ENCODE data around the gene TSEN2. TPM values are rescaled to one million over a fixed set of nuclear protein-coding genes. Genes with fewer than 3 reads are reported as not detected.

The TSEN2 gene
- total and polyA plus RNA-seq, 2 of the 13 experiments (the other 11 are each of a cell fraction or from before 2014, with no cell fraction given): 11.0 to 17.3 TPM

- TF ChIP-seq AFF4 (CRISPR knock-in tag; IDR thresholded peaks at IDR 0.05): no peak
Measured at GRCh38 chr3:12451481-12451880, 32.8 kb upstream of the TSEN2 start (continued).

GRCh38 chr3:12451960-12452359, 32.3 kb upstream of the TSEN2 start:
- no peak overlapping the region for H2AFZ ChIP-seq (ENCODE audit: low read length)
- no peak overlapping the region for H3K4me3 ChIP-seq (replicated peaks in 1 of 3; ENCODE audit: insufficient read depth in 1 of 3, low read depth in 2 of 3, low read length in 3 of 3)
- POLR2A ChIA-PET: interaction anchor here (0.8 to 1.8 kb wide), 8 partner anchors 10 to 163 kb away, joined by 3 to 16 read pairs (median 4); partner anchors contain the start of genes PPARG and TSEN2
- peak overlapping the region; percentile 26; the same call in 1 of the 2 replicates for H3K4me2 ChIP-seq (ENCODE audit: low read depth, low read length)
- WGBS (ENCODE audit: low lambda C conversion rate): 100% methylated on average over 1 of the region's 1 CpG
- H3K9ac ChIP-seq (ENCODE audit: insufficient read depth, low read depth, low read length): peak overlapping the region; percentile 12; the same call in 1 of the 2 replicates
- no peaks in the 10 kb centered on the region for H3K27me3 ChIP-seq (ENCODE audit: control insufficient read depth in 1 of 2, insufficient read depth in 2 of 2, low read length in 2 of 2)
- H3K4me1 ChIP-seq (ENCODE audit: insufficient read depth, low read length): peaks cover 79% of the 10 kb centered on the region
- in situ Hi-C loops (cut with HindIII; ENCODE audit: extremely low pct_ligation_motif_present, low pct_unique_long_range_greater_than_20kb) (no loop called here), intact Hi-C loops (cut with micrococcal nuclease; ENCODE audit: unreplicated experiment) (no loop called here)
- H4K20me1 ChIP-seq (ENCODE audit: insufficient read depth, low read length): no peaks in the 10 kb centered on the region
- CTCF ChIA-PET (ENCODE audit: low intra/inter-chr PET ratio, low total read pairs): no interaction called here
- no peak for FAIRE-seq
- peak; percentile 33 for ATAC-seq
- peak overlapping the region; percentile 83 for H3K27ac ChIP-seq (ENCODE audit: extremely low read length, insufficient read depth, low read length)
- DNase-seq (ENCODE audit: low spot score): no peak
- no peaks in the 10 kb centered on the region for H3K79me2 ChIP-seq (ENCODE audit: insufficient read depth, low read length)
- H3K36me3 ChIP-seq (replicated peaks in 1 of 2; ENCODE audit: control insufficient read depth in 1 of 2, insufficient read depth in 2 of 2, low read length in 2 of 2): no peaks in the 10 kb centered on the region
- no peaks in the 10 kb centered on the region for H3K9me3 ChIP-seq (ENCODE audit: low read length)
- no TSS peak for BruUV-seq (replicated peaks)
- TF ChIP-seq HNRNPL (IDR thresholded peaks at IDR 0.05; ENCODE audit: low read depth, low read length) (no peak), TGIF2 (CRISPR knock-in tag; IDR thresholded peaks at IDR 0.05) (no peak), ISX (CRISPR knock-in tag; conservative IDR thresholded peaks at IDR 0.05) (no peak), CSRNP2 (CRISPR knock-in tag; conservative IDR thresholded peaks at IDR 0.05; ENCODE audit: low read depth) (no peak), ZNF547 (CRISPR knock-in tag; IDR thresholded peaks at IDR 0.05) (peak; percentile 12; the same call in 1 of the 2 replicates), KDM4B (CRISPR knock-in tag; IDR thresholded peaks at IDR 0.05) (no peak), AGO2 (optimal IDR thresholded peaks at IDR 0.05; ENCODE audit: low read depth, low read length) (no peak), ZNF737 (CRISPR knock-in tag; IDR thresholded peaks at IDR 0.05; ENCODE audit: borderline replicate concordance) (0 out of 2 replicates have a peak, but pooled peaks have one; percentile 53), ZNF816 (CRISPR knock-in tag; IDR thresholded peaks at IDR 0.05; ENCODE audit: borderline replicate concordance) (no peak), ZNF558 (CRISPR knock-in tag; IDR thresholded peaks at IDR 0.05; ENCODE audit: borderline replicate concordance) (no peak), ZNF543 (CRISPR knock-in tag; IDR thresholded peaks at IDR 0.05) (peak; percentile 58; the same call in 1 of the 2 replicates), ZFP91 (CRISPR knock-in tag; IDR thresholded peaks at IDR 0.05; ENCODE audit: borderline replicate concordance) (no peak), TEAD2 (CRISPR knock-in tag; IDR thresholded peaks at IDR 0.05) (no peak), SPEN (CRISPR knock-in tag; IDR thresholded peaks at IDR 0.05; ENCODE audit: low read depth) (peak; percentile 33; the same call in 1 of the 2 replicates), SMAD1 (CRISPR knock-in tag; IDR thresholded peaks at IDR 0.05; ENCODE audit: borderline replicate concordance, low read depth) (0 out of 2 replicates have a peak, but pooled peaks have one; percentile 30), WIZ (CRISPR knock-in tag; IDR thresholded peaks at IDR 0.05) (no peak)
